Epidermal melanocyte (primary cell): Measurements from ENCODE around the gene COL6A5.
"Not testable (repeated sequence)": the region's sequence is repeated elsewhere in the genome, so short reads cannot be mapped to it uniquely, and the experiment has no call there.

Experiments
- DNase-seq: peaks from one replicate; pipeline ENCODE4 v3.0.0; 2011; ENCODE audit warnings: low spot score; ENCODE audit not compliant: insufficient read length

Gene COL6A5

DNA sequence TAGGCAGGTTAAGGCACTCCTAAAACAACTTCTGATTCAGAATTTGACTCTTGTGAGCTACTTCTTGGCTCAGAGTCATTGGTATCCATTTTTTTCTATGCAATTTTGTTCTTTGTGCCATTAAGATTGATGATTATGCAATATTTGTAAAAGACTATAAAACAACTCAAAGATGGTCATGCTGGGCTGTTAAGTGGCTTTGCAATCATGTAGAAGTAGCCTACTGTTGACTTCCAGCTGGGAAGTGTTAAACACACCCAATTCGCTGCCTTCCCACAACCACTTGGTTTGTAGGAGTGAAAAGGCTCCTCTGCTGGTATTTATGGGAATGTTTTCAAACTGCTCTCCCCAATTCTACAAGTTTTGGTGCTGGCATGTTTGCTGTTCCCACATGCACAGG, 96.8 kb downstream of the COL6A5 start:
- DNase-seq, result no peak

DNA sequence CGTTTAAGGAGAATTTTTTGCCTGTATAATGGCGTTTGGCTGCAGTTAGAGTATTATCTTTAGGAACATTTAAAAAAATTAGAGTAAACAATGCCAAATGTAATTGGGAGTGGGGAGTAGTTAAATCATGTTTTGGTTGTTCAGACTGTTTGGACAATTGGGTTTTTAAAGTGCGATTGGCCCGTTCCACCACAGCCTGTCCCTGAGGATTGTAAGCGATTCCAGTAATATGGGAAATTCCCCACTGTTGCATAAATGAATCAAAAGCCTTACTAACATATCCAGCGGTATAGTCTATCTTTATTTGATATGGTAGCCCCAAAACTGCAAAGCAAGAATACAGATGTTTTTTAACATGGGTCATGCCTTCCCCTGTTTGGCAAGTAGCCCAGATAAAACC, 101.4 kb downstream of the COL6A5 start:
- DNase-seq, result not testable (repeated sequence)

- DNase-seq, result not testable (repeated sequence)
Measured at GRCh38 chr3:130448155-130448554, 102.7 kb downstream of the COL6A5 start.

- no peak for DNase-seq
Measured at GRCh38 chr3:130456540-130456939, 111.1 kb downstream of the COL6A5 start.

DNA sequence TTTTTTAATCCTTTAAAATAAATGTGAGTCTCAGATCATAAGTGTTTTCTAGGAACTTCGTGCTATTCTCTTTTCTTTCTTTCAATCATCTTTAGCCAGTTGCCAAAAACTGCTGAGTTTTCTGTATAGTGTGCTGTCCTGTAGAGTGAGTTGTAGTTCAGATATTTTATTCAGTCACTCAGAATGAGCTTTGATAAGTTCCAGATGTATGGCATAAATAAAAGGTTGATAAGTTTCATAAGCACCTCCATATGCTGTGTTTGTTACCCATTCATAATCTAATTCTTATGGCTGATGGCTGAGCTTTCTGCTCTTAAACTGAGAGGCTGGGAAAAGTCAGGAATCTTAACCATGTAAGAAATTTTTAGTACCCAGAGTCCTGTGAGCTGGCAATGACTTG, 112.2 kb downstream of the COL6A5 start:
- peak; percentile 17 for DNase-seq

DNA sequence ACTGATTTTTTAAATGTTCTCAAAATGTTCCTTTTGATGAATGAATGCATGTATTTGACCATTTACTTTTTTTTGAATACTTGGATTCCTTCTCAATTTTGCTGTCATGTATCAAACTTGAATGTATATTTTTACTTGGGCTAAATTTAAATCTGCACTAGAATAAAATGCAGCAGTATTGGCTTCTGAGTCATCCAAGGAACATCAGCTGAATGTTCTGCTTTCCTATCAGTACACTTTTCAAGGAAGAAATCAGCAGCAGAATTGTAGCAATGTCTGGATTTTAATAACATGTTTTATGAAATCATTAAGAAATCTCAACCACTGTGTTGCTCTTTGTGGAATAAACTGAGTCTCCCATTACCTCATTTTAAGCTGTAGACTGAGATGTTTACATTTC, 114.5 kb downstream of the COL6A5 start:
- DNase-seq, result no peak

GRCh38 chr3:130462089-130462488, 116.6 kb downstream of the COL6A5 start:
- DNase-seq, result no peak

DNA sequence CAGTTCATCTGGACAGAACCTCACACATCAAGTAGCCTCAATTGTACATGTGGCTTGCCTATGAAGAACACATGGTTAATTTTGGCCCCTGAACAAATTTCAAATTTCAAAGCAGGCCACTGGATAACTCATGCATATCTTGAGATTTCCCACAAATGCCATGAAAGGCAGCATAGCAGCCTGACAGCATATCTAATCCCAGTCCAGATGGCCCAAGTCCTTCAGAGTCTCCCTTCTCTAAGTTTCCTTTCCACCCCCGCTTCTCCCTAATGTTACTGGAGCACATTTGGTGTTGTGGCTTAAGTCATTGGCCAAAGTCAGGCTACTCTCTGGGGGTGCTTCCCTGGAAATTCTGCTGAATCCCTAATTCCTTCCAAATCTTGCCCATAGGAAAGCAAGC, 117.7 kb downstream of the COL6A5 start:
- DNase-seq, result no peak

GRCh38 chr3:130465521-130465920, 120.0 kb downstream of the COL6A5 start:
- DNase-seq, result no peak

GRCh38 chr3:130468311-130468710, 122.8 kb downstream of the COL6A5 start:
- no peak for DNase-seq

GRCh38 chr3:130470126-130470525, 124.7 kb downstream of the COL6A5 start:
- no peak for DNase-seq

GRCh38 chr3:130473416-130473815, 127.9 kb downstream of the COL6A5 start:
- no peak for DNase-seq

GRCh38 chr3:130480736-130481135, 135.3 kb downstream of the COL6A5 start:
- peak; percentile 64 for DNase-seq

DNA sequence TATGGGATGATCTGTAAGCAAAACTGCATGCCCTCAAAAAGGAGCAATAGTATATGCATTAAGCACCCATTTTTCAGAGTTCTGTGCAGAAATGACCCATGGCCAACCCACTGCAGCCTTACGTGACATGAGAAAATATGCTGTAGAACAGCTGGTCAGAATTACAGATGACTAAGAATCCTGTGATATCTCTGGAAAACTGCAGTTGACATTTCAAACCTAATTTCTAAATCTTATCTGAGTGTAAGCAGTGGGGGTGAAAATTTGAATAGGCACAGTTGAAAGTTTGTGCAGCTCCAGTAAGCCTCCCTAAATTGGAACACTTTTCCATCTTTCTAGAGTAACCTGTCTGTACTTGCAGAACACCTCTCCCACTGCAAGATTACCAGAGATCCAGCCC, 142.8 kb downstream of the COL6A5 start:
- DNase-seq, result no peak

GRCh38 chr3:130488769-130489450, 143.4 kb downstream of the COL6A5 start:
- no peak for DNase-seq

DNA sequence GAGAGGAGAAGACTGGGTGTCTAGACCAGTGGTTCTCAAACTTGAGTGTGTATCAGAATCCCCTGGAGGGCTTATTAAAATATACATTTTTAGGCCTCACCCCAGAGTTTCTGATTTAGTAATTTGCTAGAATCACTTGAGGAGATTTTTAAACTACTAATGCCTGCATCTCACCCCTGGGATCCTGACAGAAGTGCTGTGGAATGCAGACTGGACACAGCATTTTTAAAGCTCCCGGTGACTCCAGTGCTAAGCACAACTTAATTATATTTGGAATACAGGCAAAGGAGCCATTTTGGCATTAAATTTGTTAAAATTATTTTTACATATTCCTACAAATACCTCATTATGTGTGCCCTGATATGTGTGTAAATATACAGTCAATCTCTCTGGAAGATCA, 144.8 kb downstream of the COL6A5 start:
- DNase-seq, result no peak

DNA sequence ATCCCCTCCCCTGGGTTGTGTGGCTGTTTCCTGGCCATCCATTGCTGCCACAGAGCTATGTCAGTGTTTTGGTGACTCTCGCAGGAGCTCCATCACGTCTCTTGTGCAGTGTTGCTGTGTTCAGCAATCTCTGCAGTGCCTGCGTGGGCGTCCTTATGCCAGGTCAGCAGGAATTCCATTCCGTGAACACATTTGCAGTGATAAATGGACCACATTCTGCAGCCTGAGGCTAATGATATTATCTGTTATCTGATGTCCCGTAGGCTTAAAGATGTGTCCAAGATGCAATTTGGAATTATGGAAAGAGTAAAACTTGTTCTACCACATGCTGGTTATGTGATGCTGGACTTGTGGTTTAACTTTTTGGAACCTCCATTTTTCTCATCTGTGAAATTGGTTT, 146.0 kb downstream of the COL6A5 start:
- no peak for DNase-seq

GRCh38 chr3:130504701-130505100, 159.2 kb downstream of the COL6A5 start:
- no peak for DNase-seq

DNA sequence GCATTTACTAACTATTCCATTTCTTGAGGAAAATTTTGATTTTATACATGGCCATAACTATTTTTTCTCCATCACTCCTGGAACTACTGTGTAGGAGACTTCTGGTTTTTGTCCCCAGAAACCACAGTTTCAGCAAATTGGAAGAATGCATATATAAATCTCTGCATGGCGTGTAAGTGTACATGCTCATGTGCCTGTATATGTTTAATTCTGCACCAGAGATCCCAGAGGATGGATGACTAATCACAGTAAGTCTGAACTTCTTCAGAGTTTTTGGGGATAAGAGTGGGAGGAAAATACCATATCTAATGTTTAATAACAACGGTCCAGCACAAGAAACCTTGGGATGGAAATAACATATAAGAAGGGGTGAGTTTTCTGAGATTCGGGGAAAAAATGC, 160.6 kb downstream of the COL6A5 start:
- no peak for DNase-seq

DNA sequence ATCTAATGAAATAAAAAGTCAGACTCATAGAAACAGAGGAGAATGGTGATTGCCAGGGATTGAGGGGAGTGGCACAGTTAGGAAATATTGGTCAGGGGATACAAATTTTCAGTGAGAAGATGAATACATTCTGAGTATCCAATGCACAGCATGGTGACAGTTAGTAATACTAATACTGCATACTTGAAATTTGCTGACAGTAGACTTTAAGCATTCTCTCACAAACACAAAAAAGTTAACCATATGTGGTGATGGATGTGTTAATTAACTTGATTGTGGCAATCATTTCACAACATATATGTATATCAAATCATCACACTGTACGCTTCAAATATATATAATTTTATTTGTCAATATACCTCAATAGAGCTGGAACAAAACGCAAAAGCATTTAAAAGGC, 162.3 kb downstream of the COL6A5 start:
- DNase-seq, result no peak

GRCh38 chr3:130509008-130509407, 163.5 kb downstream of the COL6A5 start:
- DNase-seq, result no peak

GRCh38 chr3:130514681-130515080, 169.2 kb downstream of the COL6A5 start:
- no peak for DNase-seq

- DNase-seq, result no peak
Measured at GRCh38 chr3:130515755-130516154, 170.3 kb downstream of the COL6A5 start.
